ENCODE data around the gene PTGS2. TPM values are rescaled to one million over a fixed set of nuclear protein-coding genes. Genes with fewer than 3 reads are reported as not detected.

Gene PTGS2
- polyA plus RNA-seq, 3 donors, result 39.2 to 159 (median 113) TPM

- peak overlapping the region in 1 of 2 donors; percentile 58 for H3K27ac ChIP-seq (ENCODE audit: low read depth in 1 of 2, low read length in 2 of 2)
- TF ChIP-seq, protein P1, sequence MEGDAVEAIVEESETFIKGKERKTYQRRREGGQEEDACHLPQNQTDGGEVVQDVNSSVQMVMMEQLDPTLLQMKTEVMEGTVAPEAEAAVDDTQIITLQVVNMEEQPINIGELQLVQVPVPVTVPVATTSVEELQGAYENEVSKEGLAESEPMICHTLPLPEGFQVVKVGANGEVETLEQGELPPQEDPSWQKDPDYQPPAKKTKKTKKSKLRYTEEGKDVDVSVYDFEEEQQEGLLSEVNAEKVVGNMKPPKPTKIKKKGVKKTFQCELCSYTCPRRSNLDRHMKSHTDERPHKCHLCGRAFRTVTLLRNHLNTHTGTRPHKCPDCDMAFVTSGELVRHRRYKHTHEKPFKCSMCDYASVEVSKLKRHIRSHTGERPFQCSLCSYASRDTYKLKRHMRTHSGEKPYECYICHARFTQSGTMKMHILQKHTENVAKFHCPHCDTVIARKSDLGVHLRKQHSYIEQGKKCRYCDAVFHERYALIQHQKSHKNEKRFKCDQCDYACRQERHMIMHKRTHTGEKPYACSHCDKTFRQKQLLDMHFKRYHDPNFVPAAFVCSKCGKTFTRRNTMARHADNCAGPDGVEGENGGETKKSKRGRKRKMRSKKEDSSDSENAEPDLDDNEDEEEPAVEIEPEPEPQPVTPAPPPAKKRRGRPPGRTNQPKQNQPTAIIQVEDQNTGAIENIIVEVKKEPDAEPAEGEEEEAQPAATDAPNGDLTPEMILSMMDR (IDR thresholded peaks at IDR 0.05), result no peak
- H3K9ac ChIP-seq (ENCODE audit: insufficient read depth, low read length, poor library complexity, severe bottlenecking), result no peak overlapping the region
- H3K4me3 ChIP-seq (replicated peaks in 1 of 3; ENCODE audit: low read depth in 2 of 3, low read length in 3 of 3), result no peak overlapping the region
- H3K4me2 ChIP-seq (replicated peaks; ENCODE audit: extremely low read depth, low read length, poor library complexity, severe bottlenecking), result peak overlapping the region; percentile 48
- H3K4me3 Mint-ChIP-seq, result peak overlapping the region in 1 of 2 donors; percentile 40
- H3K27me3 Mint-ChIP-seq (ENCODE audit: low read depth in 3 of 3), result peaks cover 0 to 2% (median 1%) of the 10 kb centered on the region in 3 donors
- peaks cover 13% of the 10 kb centered on the region for H3K4me1 Mint-ChIP-seq
- no peaks in the 10 kb centered on the region for H3K36me3 Mint-ChIP-seq
- intact Hi-C loops (cut with micrococcal nuclease), result loop anchor here (10.0 kb wide), 1 partner anchor 75 kb away; no protein-coding TSS in a partner anchor
- peak; percentile 27 to 64 (median 63) for DNase-seq
- peaks cover 4 to 11% of the 10 kb centered on the region in 2 donors for H3K4me1 ChIP-seq (ENCODE audit: control insufficient read depth in 1 of 2, insufficient read depth in 2 of 2, low read length in 2 of 2)
- no peak overlapping the region for H2AFZ ChIP-seq (ENCODE audit: insufficient read depth, low read depth, low read length, poor library complexity, severe bottlenecking)
- no peaks in the 10 kb centered on the region for H3K9me3 ChIP-seq (replicated peaks in 1 of 2; ENCODE audit: control insufficient read depth in 1 of 2, insufficient read depth in 1 of 2, low read length in 2 of 2)
- no peaks in the 10 kb centered on the region for H3K27me3 ChIP-seq (ENCODE audit: control insufficient read depth in 2 of 2, insufficient read depth in 2 of 2, low read length in 2 of 2)
- no peaks in the 10 kb centered on the region for H3K36me3 ChIP-seq (replicated peaks in 1 of 2; ENCODE audit: control insufficient read depth in 1 of 2, insufficient read depth in 2 of 2, low read length in 2 of 2)
- H3K9me3 Mint-ChIP-seq, result peaks cover 0 to 5% (median 2%) of the 10 kb centered on the region in 7 donors
- H4K20me1 ChIP-seq (ENCODE audit: insufficient read depth, low read length), result no peaks in the 10 kb centered on the region
- H3K79me2 ChIP-seq (ENCODE audit: insufficient read depth, low read length), result no peaks in the 10 kb centered on the region
- WGBS (ENCODE audit: insufficient coverage), result no CpG with 5 or more reads among the region's 1 CpG
- peak overlapping the region; percentile 31 to 71 (median 46) for H3K27ac Mint-ChIP-seq
Observed at GRCh38 chr1:186689376-186689775, 9.2 kb upstream of the PTGS2 start.

GRCh38 chr1:186683652-186684410, 3.6 kb upstream of the PTGS2 start:
- intact Hi-C loops (cut with micrococcal nuclease), result loop anchor here (10.0 kb wide), 1 partner anchor 69 kb away; no protein-coding TSS in a partner anchor
- H3K79me2 ChIP-seq (ENCODE audit: insufficient read depth, low read length), result peaks cover 4% of the 10 kb centered on the region
- no peak overlapping the region for H3K4me3 Mint-ChIP-seq

More at GRCh38 chr1:186683652-186684410, 3.6 kb upstream of the PTGS2 start:
- DNase-seq, result no peak
- H3K9me3 Mint-ChIP-seq, result peaks cover 0 to 2% (median 0%) of the 10 kb centered on the region in 7 donors
- Histone ChIP-seq H3K36me3 (replicated peaks in 1 of 2; ENCODE audit: control insufficient read depth in 1 of 2, insufficient read depth in 2 of 2, low read length in 2 of 2) (peaks cover 0 to 2% of the 10 kb centered on the region in 2 donors), H3K27ac (ENCODE audit: low read depth in 1 of 2, low read length in 2 of 2) (no peak overlapping the region), H3K9ac (ENCODE audit: insufficient read depth, low read length, poor library complexity, severe bottlenecking) (no peak overlapping the region), H3K9me3 (replicated peaks in 1 of 2; ENCODE audit: control insufficient read depth in 1 of 2, insufficient read depth in 1 of 2, low read length in 2 of 2) (no peaks in the 10 kb centered on the region), H3K27me3 (ENCODE audit: control insufficient read depth in 2 of 2, insufficient read depth in 2 of 2, low read length in 2 of 2) (no peaks in the 10 kb centered on the region), H4K20me1 (ENCODE audit: insufficient read depth, low read length) (no peaks in the 10 kb centered on the region), H2AFZ (ENCODE audit: insufficient read depth, low read depth, low read length, poor library complexity, severe bottlenecking) (no peak overlapping the region), H3K4me2 (replicated peaks; ENCODE audit: extremely low read depth, low read length, poor library complexity, severe bottlenecking) (no peak overlapping the region), H3K4me1 (ENCODE audit: control insufficient read depth in 1 of 2, insufficient read depth in 2 of 2, low read length in 2 of 2) (peaks cover 11 to 32% of the 10 kb centered on the region in 2 donors), H3K4me3 (replicated peaks in 1 of 3; ENCODE audit: low read depth in 2 of 3, low read length in 3 of 3) (no peak overlapping the region)
- TF ChIP-seq, protein P1 (IDR thresholded peaks at IDR 0.05), result no peak
- H3K27ac Mint-ChIP-seq, result peak overlapping the region in 2 of 7 donors; percentile 15 to 56
- peaks cover 0 to 3% (median 0%) of the 10 kb centered on the region in 3 donors for H3K27me3 Mint-ChIP-seq (ENCODE audit: low read depth in 3 of 3)
- no CpG with 5 or more reads among the region's 6 CpGs for WGBS (ENCODE audit: insufficient coverage)
- H3K4me1 Mint-ChIP-seq, result peaks cover 31% of the 10 kb centered on the region
- H3K36me3 Mint-ChIP-seq, result peaks cover 5 to 8% of the 10 kb centered on the region in 2 donors

All from CD14-positive monocyte (primary cell).